ENCODE measurements around the gene GAREM2.

- TF ChIP-seq, protein P1, sequence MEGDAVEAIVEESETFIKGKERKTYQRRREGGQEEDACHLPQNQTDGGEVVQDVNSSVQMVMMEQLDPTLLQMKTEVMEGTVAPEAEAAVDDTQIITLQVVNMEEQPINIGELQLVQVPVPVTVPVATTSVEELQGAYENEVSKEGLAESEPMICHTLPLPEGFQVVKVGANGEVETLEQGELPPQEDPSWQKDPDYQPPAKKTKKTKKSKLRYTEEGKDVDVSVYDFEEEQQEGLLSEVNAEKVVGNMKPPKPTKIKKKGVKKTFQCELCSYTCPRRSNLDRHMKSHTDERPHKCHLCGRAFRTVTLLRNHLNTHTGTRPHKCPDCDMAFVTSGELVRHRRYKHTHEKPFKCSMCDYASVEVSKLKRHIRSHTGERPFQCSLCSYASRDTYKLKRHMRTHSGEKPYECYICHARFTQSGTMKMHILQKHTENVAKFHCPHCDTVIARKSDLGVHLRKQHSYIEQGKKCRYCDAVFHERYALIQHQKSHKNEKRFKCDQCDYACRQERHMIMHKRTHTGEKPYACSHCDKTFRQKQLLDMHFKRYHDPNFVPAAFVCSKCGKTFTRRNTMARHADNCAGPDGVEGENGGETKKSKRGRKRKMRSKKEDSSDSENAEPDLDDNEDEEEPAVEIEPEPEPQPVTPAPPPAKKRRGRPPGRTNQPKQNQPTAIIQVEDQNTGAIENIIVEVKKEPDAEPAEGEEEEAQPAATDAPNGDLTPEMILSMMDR (IDR thresholded peaks at IDR 0.05; ENCODE audit: insufficient read depth, low read length): no peak
- TF ChIP-seq GABPA (IDR thresholded peaks at IDR 0.05; ENCODE audit: low read depth) (no peak), POLR2AphosphoS5 (IDR thresholded peaks at IDR 0.05; ENCODE audit: low read depth) (no peak), SPI1 (IDR thresholded peaks at IDR 0.05; ENCODE audit: borderline replicate concordance, low read depth) (no peak)
- TF ChIP-seq, protein P2, sequence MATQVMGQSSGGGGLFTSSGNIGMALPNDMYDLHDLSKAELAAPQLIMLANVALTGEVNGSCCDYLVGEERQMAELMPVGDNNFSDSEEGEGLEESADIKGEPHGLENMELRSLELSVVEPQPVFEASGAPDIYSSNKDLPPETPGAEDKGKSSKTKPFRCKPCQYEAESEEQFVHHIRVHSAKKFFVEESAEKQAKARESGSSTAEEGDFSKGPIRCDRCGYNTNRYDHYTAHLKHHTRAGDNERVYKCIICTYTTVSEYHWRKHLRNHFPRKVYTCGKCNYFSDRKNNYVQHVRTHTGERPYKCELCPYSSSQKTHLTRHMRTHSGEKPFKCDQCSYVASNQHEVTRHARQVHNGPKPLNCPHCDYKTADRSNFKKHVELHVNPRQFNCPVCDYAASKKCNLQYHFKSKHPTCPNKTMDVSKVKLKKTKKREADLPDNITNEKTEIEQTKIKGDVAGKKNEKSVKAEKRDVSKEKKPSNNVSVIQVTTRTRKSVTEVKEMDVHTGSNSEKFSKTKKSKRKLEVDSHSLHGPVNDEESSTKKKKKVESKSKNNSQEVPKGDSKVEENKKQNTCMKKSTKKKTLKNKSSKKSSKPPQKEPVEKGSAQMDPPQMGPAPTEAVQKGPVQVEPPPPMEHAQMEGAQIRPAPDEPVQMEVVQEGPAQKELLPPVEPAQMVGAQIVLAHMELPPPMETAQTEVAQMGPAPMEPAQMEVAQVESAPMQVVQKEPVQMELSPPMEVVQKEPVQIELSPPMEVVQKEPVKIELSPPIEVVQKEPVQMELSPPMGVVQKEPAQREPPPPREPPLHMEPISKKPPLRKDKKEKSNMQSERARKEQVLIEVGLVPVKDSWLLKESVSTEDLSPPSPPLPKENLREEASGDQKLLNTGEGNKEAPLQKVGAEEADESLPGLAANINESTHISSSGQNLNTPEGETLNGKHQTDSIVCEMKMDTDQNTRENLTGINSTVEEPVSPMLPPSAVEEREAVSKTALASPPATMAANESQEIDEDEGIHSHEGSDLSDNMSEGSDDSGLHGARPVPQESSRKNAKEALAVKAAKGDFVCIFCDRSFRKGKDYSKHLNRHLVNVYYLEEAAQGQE (IDR thresholded peaks at IDR 0.05; ENCODE audit: insufficient replicate concordance, low read depth): no peak
Observed at GRCh38 chr2:26191316-26192159, 18.6 kb downstream of the GAREM2 start.
